Measurements from ENCODE around the gene SHB.

DNA sequence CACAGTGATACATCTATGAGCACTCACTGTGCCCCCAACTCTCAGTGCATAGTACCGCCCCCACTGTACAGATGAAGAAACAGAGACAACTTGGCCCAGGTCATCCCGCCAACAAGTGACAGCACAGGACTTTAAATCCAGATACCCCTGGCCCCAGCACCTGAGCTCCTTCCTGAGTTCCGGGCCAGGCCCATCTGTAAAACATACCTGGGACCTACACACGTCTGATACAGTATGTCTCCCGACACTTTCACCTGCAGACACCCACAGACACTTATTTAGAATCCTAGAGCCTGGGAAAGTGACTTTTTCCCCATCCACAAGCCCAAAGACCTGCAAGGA, 104.3 kb downstream of the SHB start:
- TF ChIP-seq, protein P1, sequence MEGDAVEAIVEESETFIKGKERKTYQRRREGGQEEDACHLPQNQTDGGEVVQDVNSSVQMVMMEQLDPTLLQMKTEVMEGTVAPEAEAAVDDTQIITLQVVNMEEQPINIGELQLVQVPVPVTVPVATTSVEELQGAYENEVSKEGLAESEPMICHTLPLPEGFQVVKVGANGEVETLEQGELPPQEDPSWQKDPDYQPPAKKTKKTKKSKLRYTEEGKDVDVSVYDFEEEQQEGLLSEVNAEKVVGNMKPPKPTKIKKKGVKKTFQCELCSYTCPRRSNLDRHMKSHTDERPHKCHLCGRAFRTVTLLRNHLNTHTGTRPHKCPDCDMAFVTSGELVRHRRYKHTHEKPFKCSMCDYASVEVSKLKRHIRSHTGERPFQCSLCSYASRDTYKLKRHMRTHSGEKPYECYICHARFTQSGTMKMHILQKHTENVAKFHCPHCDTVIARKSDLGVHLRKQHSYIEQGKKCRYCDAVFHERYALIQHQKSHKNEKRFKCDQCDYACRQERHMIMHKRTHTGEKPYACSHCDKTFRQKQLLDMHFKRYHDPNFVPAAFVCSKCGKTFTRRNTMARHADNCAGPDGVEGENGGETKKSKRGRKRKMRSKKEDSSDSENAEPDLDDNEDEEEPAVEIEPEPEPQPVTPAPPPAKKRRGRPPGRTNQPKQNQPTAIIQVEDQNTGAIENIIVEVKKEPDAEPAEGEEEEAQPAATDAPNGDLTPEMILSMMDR (conservative IDR thresholded peaks at IDR 0.05; ENCODE audit: low read depth, low read length), result no peak
- TF ChIP-seq EZH2 (IDR thresholded peaks at IDR 0.05; ENCODE audit: borderline replicate concordance, low read depth, low read length, poor library complexity, severe bottlenecking), result no peak

All from A673 (cell line).